K562 (cell line): Measurements from ENCODE around the gene PPP6R1. TPM values are rescaled to one million over a fixed set of nuclear protein-coding genes. Genes with fewer than 3 reads are reported as not detected.
A peak's percentile ranks its signal among the peaks of the same experiment; 100 is the strongest.

Source experiments
- DPF2 ChIP-seq: fragments of 450-650 bp; IDR thresholded peaks from 2 replicates; pipeline ENCODE4 v1.6.1; 2016
- GABPB1 ChIP-seq: sonication (generic); formaldehyde crosslinking; IDR thresholded peaks from 2 replicates; pipeline ENCODE4 v1.8.0; 2022; ENCODE audit warnings: mild to moderate bottlenecking, missing genetic modification reagents
- GTF2E2 ChIP-seq: fragments of 200-800 bp; sonication (Bioruptor generic); IDR thresholded peaks from 2 replicates; pipeline ENCODE4 v1.6.1; 2016; ENCODE audit warnings: missing genetic modification characterization, missing compliant biosample characterization
- KLF6 ChIP-seq: fragments of 250-450 bp; sonication (Bioruptor Pico); IDR thresholded peaks from 2 replicates; pipeline ENCODE4 v1.4.0; 2020; ENCODE audit warnings: mild to moderate bottlenecking, moderate library complexity, borderline replicate concordance
- MCM3 ChIP-seq: fragments of 450-650 bp; IDR thresholded peaks from 2 replicates; pipeline ENCODE4 v1.6.1; 2016
- PCBP2 ChIP-seq: fragments of 200-400 bp; formaldehyde crosslinking; IDR thresholded peaks from 2 replicates; pipeline ENCODE4 v1.6.1; 2018; ENCODE audit warnings: low read length, low read depth, mild to moderate bottlenecking, moderate library complexity; ENCODE audit not compliant: poor library complexity, severe bottlenecking
- POLR3A ChIP-seq: IDR thresholded peaks from 2 replicates; pipeline ENCODE4 v1.6.1; 2011; ENCODE audit warnings: borderline replicate concordance, mild to moderate bottlenecking, moderate library complexity; ENCODE audit not compliant: insufficient read length, insufficient read depth; ENCODE audit errors: extremely low read depth
- POU5F1 ChIP-seq: fragments of 150-350 bp; IDR thresholded peaks from 2 replicates; pipeline ENCODE4 v1.6.1; 2014; ENCODE audit warnings: borderline replicate concordance, low read length, low read depth, mild to moderate bottlenecking; ENCODE audit not compliant: partially characterized antibody
- RFX1 ChIP-seq: fragments of 450-650 bp; IDR thresholded peaks from 2 replicates; pipeline ENCODE4 v1.6.1; 2016; ENCODE audit warnings: mild to moderate bottlenecking, moderate library complexity
- SIX5 ChIP-seq, 2 experiments: IDR thresholded peaks; 2 replicates each; pipeline ENCODE4 v1.6.1; 2011; ENCODE audit warnings: low read length in 2 of 2, borderline replicate concordance in 1 of 2, low read depth in 1 of 2, mild to moderate bottlenecking in 1 of 2, moderate library complexity in 1 of 2; ENCODE audit not compliant: insufficient read depth in 1 of 2
- SMAD3 ChIP-seq: fragments of 450-650 bp; formaldehyde crosslinking; conservative IDR thresholded peaks from 2 replicates; pipeline ENCODE4 v1.4.0; 2020; ENCODE audit warnings: mild to moderate bottlenecking
- SMAD4 ChIP-seq: fragments of 250-450 bp; sonication (Bioruptor Pico); conservative IDR thresholded peaks from 2 replicates; pipeline ENCODE4 v1.8.0; 2021; ENCODE audit warnings: inconsistent platforms, mild to moderate bottlenecking, moderate library complexity
- SOX6 ChIP-seq: fragments of 450-650 bp; IDR thresholded peaks from 2 replicates; pipeline ENCODE4 v1.6.1; 2014; ENCODE audit warnings: mild to moderate bottlenecking
- TAF9B ChIP-seq: fragments of 450-650 bp; IDR thresholded peaks from 2 replicates; pipeline ENCODE4 v1.6.1; 2018; ENCODE audit warnings: mild to moderate bottlenecking; ENCODE audit not compliant: partially characterized antibody
- TCF7 ChIP-seq: sonication (generic); IDR thresholded peaks from 2 replicates; pipeline ENCODE4 v1.6.1; 2016; ENCODE audit warnings: antibody characterized with exemption, borderline replicate concordance
- TOE1 ChIP-seq, 2 experiments: fragments of 450-650 bp in 1 of 2; sonication (generic) in 1 of 2; formaldehyde crosslinking in 1 of 2; IDR thresholded peaks; 2 replicates each; pipeline versions ENCODE4 v1.7.1 to v1.8.0; 2016 to 2022; ENCODE audit warnings: borderline replicate concordance in 2 of 2, mild to moderate bottlenecking in 2 of 2, antibody characterized with exemption in 1 of 2, inconsistent platforms in 1 of 2, low read depth in 1 of 2, missing genetic modification reagents in 1 of 2, moderate library complexity in 1 of 2
- ZNF224 ChIP-seq: sonication (generic); formaldehyde crosslinking; IDR thresholded peaks from 2 replicates; pipeline ENCODE4 v1.8.0; 2022; ENCODE audit warnings: mild to moderate bottlenecking, missing genetic modification reagents
- ZZZ3 ChIP-seq: fragments of 450-650 bp; IDR thresholded peaks from 2 replicates; pipeline ENCODE4 v1.6.1; 2016; ENCODE audit warnings: antibody characterized with exemption, mild to moderate bottlenecking, moderate library complexity
- polyA plus RNA-seq, 8 experiments: library from polyadenylated mRNA; depleted of rRNA in 4 of 8; stranded (reverse) in 5 of 8; unstranded in 3 of 8; fragments of >200 nt; fragmentation: Nextera tagmentation in 2 of 8; fragmentation: Illumina TruSeq in 1 of 8; extraction: Ambion mirVana in 2 of 8; extraction: Trizol in 1 of 8; gene quantifications; 2 replicates each; pipeline versions ENCODE4 v1.2.1 to v1.2.3, GENCODE V29; 2011 to 2014; ENCODE audit warnings: inconsistent platforms in 1 of 8, missing spikeins in 1 of 8
- total RNA-seq, 7 experiments: library from RNA; depleted of rRNA in 6 of 7; stranded (reverse); fragments of >200 nt in 6 of 7; fragmentation: Illumina TruSeq in 2 of 7; extraction: Trizol in 2 of 7; gene quantifications; 2 replicates each; pipeline versions ENCODE4 v1.2.1 to v1.2.3, GENCODE V29; 2011 to 2021; ENCODE audit warnings: low replicate concordance in 1 of 7
- TF ChIP-seq, protein P1 (sequence below), 3 experiments: fragments of 200-800 bp in 1 of 3; fragments of 250-450 bp in 1 of 3; fragments of 450-650 bp in 1 of 3; sonication (Bioruptor Pico) in 1 of 3; sonication (Bioruptor generic) in 1 of 3; formaldehyde crosslinking in 1 of 3; IDR thresholded peaks; 2 replicates each; pipeline versions ENCODE4 v1.6.1 to v1.8.0; 2016 to 2022; ENCODE audit warnings: mild to moderate bottlenecking in 2 of 3, missing genetic modification characterization in 2 of 3, missing compliant biosample characterization in 1 of 3, moderate library complexity in 1 of 3
- TF ChIP-seq, protein P2 (sequence below): fragments of 450-650 bp; IDR thresholded peaks from 2 replicates; pipeline ENCODE4 v1.6.1; 2016; ENCODE audit warnings: mild to moderate bottlenecking

PPP6R1 gene
- total and polyA plus RNA-seq, 9 of the 15 experiments (the other 6 are each of a cell fraction or from before 2014, with no cell fraction given) = 0.48 to 135 (median 37.2) TPM

DNA sequence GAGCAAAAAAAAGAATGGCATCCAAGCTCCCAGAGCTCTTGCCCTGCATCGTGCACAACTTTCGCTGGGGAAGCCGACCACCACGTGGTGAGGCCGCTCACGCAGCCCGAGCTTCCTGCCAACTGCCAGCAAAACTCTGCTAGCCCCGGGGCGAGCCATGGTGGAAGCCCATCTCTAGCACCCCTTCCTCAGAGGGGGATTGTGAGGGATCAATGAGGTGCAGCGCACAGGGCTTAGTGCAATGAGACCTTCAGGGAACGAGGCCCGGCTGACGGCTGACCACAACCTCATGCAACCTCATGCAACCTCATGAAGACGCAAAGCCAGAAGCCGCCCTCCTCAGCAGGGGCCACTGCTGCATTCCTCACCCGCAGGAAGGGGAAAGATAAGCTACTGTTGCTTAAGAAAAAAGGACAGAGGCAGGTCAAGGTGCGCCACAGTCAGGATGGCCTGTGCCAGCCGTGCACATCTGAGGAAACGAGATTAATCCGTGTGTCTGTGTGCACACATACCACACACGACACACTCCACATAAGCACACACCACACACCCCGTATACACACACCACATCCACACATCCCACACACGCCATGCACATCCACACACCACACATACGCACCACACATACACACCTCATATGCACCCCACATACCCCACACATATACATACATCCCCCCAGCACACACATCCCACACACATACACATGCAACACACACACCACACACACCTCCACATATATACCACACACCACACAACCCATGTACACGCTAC is 11.5 kb upstream of the PPP6R1 start (continued):
- TF ChIP-seq, protein P1, sequence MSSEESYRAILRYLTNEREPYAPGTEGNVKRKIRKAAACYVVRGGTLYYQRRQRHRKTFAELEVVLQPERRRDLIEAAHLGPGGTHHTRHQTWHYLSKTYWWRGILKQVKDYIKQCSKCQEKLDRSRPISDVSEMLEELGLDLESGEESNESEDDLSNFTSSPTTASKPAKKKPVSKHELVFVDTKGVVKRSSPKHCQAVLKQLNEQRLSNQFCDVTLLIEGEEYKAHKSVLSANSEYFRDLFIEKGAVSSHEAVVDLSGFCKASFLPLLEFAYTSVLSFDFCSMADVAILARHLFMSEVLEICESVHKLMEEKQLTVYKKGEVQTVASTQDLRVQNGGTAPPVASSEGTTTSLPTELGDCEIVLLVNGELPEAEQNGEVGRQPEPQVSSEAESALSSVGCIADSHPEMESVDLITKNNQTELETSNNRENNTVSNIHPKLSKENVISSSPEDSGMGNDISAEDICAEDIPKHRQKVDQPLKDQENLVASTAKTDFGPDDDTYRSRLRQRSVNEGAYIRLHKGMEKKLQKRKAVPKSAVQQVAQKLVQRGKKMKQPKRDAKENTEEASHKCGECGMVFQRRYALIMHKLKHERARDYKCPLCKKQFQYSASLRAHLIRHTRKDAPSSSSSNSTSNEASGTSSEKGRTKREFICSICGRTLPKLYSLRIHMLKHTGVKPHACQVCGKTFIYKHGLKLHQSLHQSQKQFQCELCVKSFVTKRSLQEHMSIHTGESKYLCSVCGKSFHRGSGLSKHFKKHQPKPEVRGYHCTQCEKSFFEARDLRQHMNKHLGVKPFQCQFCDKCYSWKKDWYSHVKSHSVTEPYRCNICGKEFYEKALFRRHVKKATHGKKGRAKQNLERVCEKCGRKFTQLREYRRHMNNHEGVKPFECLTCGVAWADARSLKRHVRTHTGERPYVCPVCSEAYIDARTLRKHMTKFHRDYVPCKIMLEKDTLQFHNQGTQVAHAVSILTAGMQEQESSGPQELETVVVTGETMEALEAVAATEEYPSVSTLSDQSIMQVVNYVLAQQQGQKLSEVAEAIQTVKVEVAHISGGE (CRISPR knock-in tag; IDR thresholded peaks at IDR 0.05) = no peak
- TF ChIP-seq POU5F1 (no peak), PCBP2 (no peak), GABPB1 (CRISPR knock-in tag) (peak; percentile 28; the same call in 1 of the 2 replicates), MCM3 (no peak), ZZZ3 (no peak), DPF2 (peak; percentile 74), KLF6 (CRISPR knock-in tag) (no peak), ZNF224 (CRISPR knock-in tag) (no peak), SMAD4 (peak; percentile 92), SMAD3 (CRISPR knock-in tag) (no peak; the same call in 1 of the 2 replicates), SIX5 (IDR thresholded peaks at IDR 0.05; ENCODE audit: borderline replicate concordance in 1 of 2, insufficient read depth in 1 of 2, low read depth in 1 of 2, low read length in 2 of 2) (no peak), RFX1 (no peak), GTF2E2 (no peak; the same call in 1 of the 2 replicates), POLR3A (no peak), TOE1 (IDR thresholded peaks at IDR 0.05; ENCODE audit: borderline replicate concordance) (no peak), TOE1 (CRISPR knock-in tag; IDR thresholded peaks at IDR 0.05; ENCODE audit: borderline replicate concordance, low read depth) (no peak), TCF7 (no peak), SOX6 (peak; percentile 62), TAF9B (no peak)
- TF ChIP-seq, protein P2, sequence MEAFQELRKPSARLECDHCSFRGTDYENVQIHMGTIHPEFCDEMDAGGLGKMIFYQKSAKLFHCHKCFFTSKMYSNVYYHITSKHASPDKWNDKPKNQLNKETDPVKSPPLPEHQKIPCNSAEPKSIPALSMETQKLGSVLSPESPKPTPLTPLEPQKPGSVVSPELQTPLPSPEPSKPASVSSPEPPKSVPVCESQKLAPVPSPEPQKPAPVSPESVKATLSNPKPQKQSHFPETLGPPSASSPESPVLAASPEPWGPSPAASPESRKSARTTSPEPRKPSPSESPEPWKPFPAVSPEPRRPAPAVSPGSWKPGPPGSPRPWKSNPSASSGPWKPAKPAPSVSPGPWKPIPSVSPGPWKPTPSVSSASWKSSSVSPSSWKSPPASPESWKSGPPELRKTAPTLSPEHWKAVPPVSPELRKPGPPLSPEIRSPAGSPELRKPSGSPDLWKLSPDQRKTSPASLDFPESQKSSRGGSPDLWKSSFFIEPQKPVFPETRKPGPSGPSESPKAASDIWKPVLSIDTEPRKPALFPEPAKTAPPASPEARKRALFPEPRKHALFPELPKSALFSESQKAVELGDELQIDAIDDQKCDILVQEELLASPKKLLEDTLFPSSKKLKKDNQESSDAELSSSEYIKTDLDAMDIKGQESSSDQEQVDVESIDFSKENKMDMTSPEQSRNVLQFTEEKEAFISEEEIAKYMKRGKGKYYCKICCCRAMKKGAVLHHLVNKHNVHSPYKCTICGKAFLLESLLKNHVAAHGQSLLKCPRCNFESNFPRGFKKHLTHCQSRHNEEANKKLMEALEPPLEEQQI = no peak
